SU-DHL-6 (cell line): ENCODE data around the gene PLCB1.

ENCODE experiments used
- H2AFZ ChIP-seq: fragments of 200-600 bp; sonication (generic); 2 replicates; pipeline ENCODE4 v1.6.1; 2014; ENCODE audit warnings: low read depth, mild to moderate bottlenecking, moderate library complexity, mixed read lengths, antibody characterized with exemption, low read length; ENCODE audit not compliant: severe bottlenecking
- H3F3A ChIP-seq: fragments of 200-600 bp; shearing (Covaris generic); 2 replicates; pipeline ENCODE4 v1.6.0; 2016; ENCODE audit warnings: antibody characterized with exemption, mild to moderate bottlenecking; ENCODE audit not compliant: insufficient read depth
- H3K27ac ChIP-seq: fragments of 200-600 bp; sonication (generic); 2 replicates; pipeline ENCODE4 v1.5.1; 2016; ENCODE audit warnings: low read depth, mild to moderate bottlenecking, low read length, moderate library complexity, mixed read lengths
- H3K27me3 ChIP-seq: fragments of 200-600 bp; sonication (generic), shearing (Covaris generic); 2 replicates; pipeline ENCODE4 v1.6.0; 2014; ENCODE audit warnings: mild to moderate bottlenecking, low read length
- H3K36me3 ChIP-seq: fragments of 200-600 bp; sonication (generic); 2 replicates; pipeline ENCODE4 v1.6.1; 2014; ENCODE audit warnings: mild to moderate bottlenecking, low read length, mixed read lengths
- H3K4me2 ChIP-seq: fragments of 300-600, 200-600 bp; shearing (Covaris generic), sonication (generic); 2 replicates; pipeline ENCODE4 v1.6.0; 2014; ENCODE audit warnings: low read length, low read depth, mild to moderate bottlenecking; ENCODE audit not compliant: poor library complexity, severe bottlenecking
- H3K4me3 ChIP-seq: fragments of 200-600 bp; sonication (generic); 2 replicates; pipeline ENCODE4 v1.5.1; 2014; ENCODE audit warnings: antibody characterized with exemption, low read length, mild to moderate bottlenecking, mixed read lengths; ENCODE audit not compliant: insufficient read depth, poor library complexity, severe bottlenecking
- H3K79me2 ChIP-seq: fragments of 200-600 bp; sonication (generic); 2 replicates; pipeline ENCODE4 v1.6.1; 2014; ENCODE audit warnings: mild to moderate bottlenecking, low read length, moderate library complexity; ENCODE audit not compliant: insufficient read depth
- H3K9ac ChIP-seq: fragments of 200-600 bp; sonication (generic); 2 replicates; pipeline ENCODE4 v1.7.0; 2014; ENCODE audit warnings: mild to moderate bottlenecking, low read length
- H3K9me2 ChIP-seq: fragments of 200-600 bp; sonication (generic); replicated peaks from 2 replicates; pipeline ENCODE4 v1.6.1; 2014; ENCODE audit warnings: low read length; ENCODE audit not compliant: insufficient read depth
- H3K9me3 ChIP-seq: fragments of 200-600 bp; sonication (generic); 2 replicates; pipeline ENCODE4 v1.6.1; 2014; ENCODE audit warnings: low read length, mixed read lengths; ENCODE audit not compliant: insufficient read depth
- H4K20me1 ChIP-seq: fragments of 200-600 bp; sonication (generic); 2 replicates; pipeline ENCODE4 v1.6.1; 2014; ENCODE audit warnings: low read depth, mild to moderate bottlenecking, antibody characterized with exemption, low read length, moderate library complexity, mixed read lengths
- CTCF ChIP-seq: fragments of 200-600 bp; sonication (generic); IDR thresholded peaks from one replicate; pipeline ENCODE4 v1.5.1; 2017; ENCODE audit warnings: antibody characterized with exemption, mild to moderate bottlenecking, low read length, moderate library complexity; ENCODE audit not compliant: insufficient read depth, poor library complexity, severe bottlenecking
- EZH2phosphoT487 ChIP-seq: fragments of 200-600 bp; sonication (generic), shearing (Covaris generic); conservative IDR thresholded peaks from 2 replicates; pipeline ENCODE4 v1.6.1; 2018; ENCODE audit warnings: mild to moderate bottlenecking, antibody characterized with exemption, low read length, moderate library complexity, mixed read lengths

PLCB1 gene

GRCh38 chr20:8223091-8223870 lies 91.2 kb downstream of the PLCB1 start:
- no peak overlapping the region for H3K4me2 ChIP-seq
- H3K27ac ChIP-seq, result no peak overlapping the region
- no peaks in the 10 kb centered on the region for H3F3A ChIP-seq
- no peaks in the 10 kb centered on the region for H3K9me2 ChIP-seq
- H2AFZ ChIP-seq, result no peak overlapping the region
- no peaks in the 10 kb centered on the region for H4K20me1 ChIP-seq
- no peaks in the 10 kb centered on the region for H3K36me3 ChIP-seq
- TF ChIP-seq EZH2phosphoT487 (no peak), CTCF (no peak)
- no peaks in the 10 kb centered on the region for H3K79me2 ChIP-seq
- H3K9ac ChIP-seq, result no peak overlapping the region
- H3K9me3 ChIP-seq, result no peaks in the 10 kb centered on the region
- no peak overlapping the region for H3K4me3 ChIP-seq
- H3K27me3 ChIP-seq, result no peaks in the 10 kb centered on the region

GRCh38 chr20:8225658-8226057 lies 93.6 kb downstream of the PLCB1 start:
- TF ChIP-seq CTCF (no peak), EZH2phosphoT487 (no peak)
- Histone ChIP-seq H3K9ac (no peak overlapping the region), H3F3A (no peaks in the 10 kb centered on the region), H3K36me3 (no peaks in the 10 kb centered on the region), H3K79me2 (no peaks in the 10 kb centered on the region), H3K27me3 (no peaks in the 10 kb centered on the region), H3K4me2 (no peak overlapping the region), H3K9me2 (no peaks in the 10 kb centered on the region), H3K27ac (no peak overlapping the region), H2AFZ (no peak overlapping the region), H4K20me1 (no peaks in the 10 kb centered on the region), H3K9me3 (no peaks in the 10 kb centered on the region), H3K4me3 (no peak overlapping the region)

- no peaks in the 10 kb centered on the region for H3K9me2 ChIP-seq
- no peak for TF ChIP-seq EZH2phosphoT487
- no peak for TF ChIP-seq CTCF
- no peaks in the 10 kb centered on the region for H4K20me1 ChIP-seq
- H3F3A ChIP-seq, result no peaks in the 10 kb centered on the region
- H3K36me3 ChIP-seq, result no peaks in the 10 kb centered on the region
- H3K4me3 ChIP-seq, result no peak overlapping the region
- no peak overlapping the region for H2AFZ ChIP-seq
- no peak overlapping the region for H3K4me2 ChIP-seq
- H3K27me3 ChIP-seq, result no peaks in the 10 kb centered on the region
- no peak overlapping the region for H3K9ac ChIP-seq
- H3K79me2 ChIP-seq, result no peaks in the 10 kb centered on the region
- H3K27ac ChIP-seq, result no peak overlapping the region
- H3K9me3 ChIP-seq, result no peaks in the 10 kb centered on the region
Observed at GRCh38 chr20:8226106-8226505, 94.0 kb downstream of the PLCB1 start.
